BLaER1 treated with 17β-estradiol and CSF1 and Interleukin-3, amounts not matched to agents 10 nM and 100 nM (cell line): ENCODE measurements around the gene DCLRE1C.
A peak's percentile ranks its signal among the peaks of the same experiment; 100 is the strongest.
"Not testable (repeated sequence)": the region's sequence is repeated elsewhere in the genome, so short reads cannot be mapped to it uniquely, and the experiment has no call there.

Experiments
- H3K27ac ChIP-seq, 11 experiments: shearing (Covaris generic); formaldehyde crosslinking; 2 replicates each; pipeline ENCODE4 v1.8.1; 2022
- H3K27me3 ChIP-seq, 11 experiments: shearing (Covaris generic); formaldehyde crosslinking; 2 replicates each; pipeline ENCODE4 v1.8.1; 2022
- H3K36me3 ChIP-seq, 11 experiments: shearing (Covaris generic); formaldehyde crosslinking; 2 replicates each; pipeline ENCODE4 v1.8.1; 2022
- H3K4me1 ChIP-seq, 10 experiments: shearing (Covaris generic); formaldehyde crosslinking; 2 replicates each; pipeline ENCODE4 v1.8.1; 2022
- H3K4me2 ChIP-seq, 11 experiments: shearing (Covaris generic); formaldehyde crosslinking; 2 replicates each; pipeline ENCODE4 v1.8.1; 2022
- H3K4me3 ChIP-seq, 10 experiments: shearing (Covaris generic); formaldehyde crosslinking; 2 replicates each; pipeline ENCODE4 v1.8.1; 2022
- H3K9ac ChIP-seq, 11 experiments: shearing (Covaris generic); formaldehyde crosslinking; 2 replicates each; pipeline ENCODE4 v1.8.1; 2022
- H3K9me3 ChIP-seq, 11 experiments: shearing (Covaris generic); formaldehyde crosslinking; replicated peaks in 1 of 11; 2 replicates each; pipeline ENCODE4 v1.8.1; 2022
- H4K20me1 ChIP-seq, 11 experiments: shearing (Covaris generic); formaldehyde crosslinking; 2 replicates each; pipeline ENCODE4 v1.8.1; 2022
- Cebpa-rat ChIP-seq, 11 experiments: shearing (Covaris generic); IDR thresholded peaks; 2 replicates each; pipeline ENCODE4 v1.8.1; 2022

The DCLRE1C gene

GRCh38 chr10:14954001-14954770 lies at the start of gene DCLRE1C:
TSS of gene DCLRE1C (minus strand) at chr10:14954096. CDS start at chr10:14954010, 86 bp downstream.
- H4K20me1 ChIP-seq: peaks cover 0 to 37% (median 24%) of the 10 kb centered on the region in 11 experiments; a peak in 20 of 22 replicates
- peak within 1 kb of the TSS; percentile 86 to 98 (median 94) for H3K4me2 ChIP-seq
- H3K4me3 ChIP-seq: peak within 1 kb of the TSS; percentile 71 to 92 (median 85)
- peak within 1 kb of the TSS; percentile 87 to 98 (median 94) for H3K27ac ChIP-seq
- peaks cover 40 to 58% (median 51%) of the 10 kb centered on the region in 10 experiments for H3K4me1 ChIP-seq
- H3K9me3 ChIP-seq: no peaks in the 10 kb centered on the region
- no peak for TF ChIP-seq Cebpa-rat (IDR thresholded peaks at IDR 0.05)
- peak within 1 kb of the TSS; percentile 86 to 96 (median 92) for H3K9ac ChIP-seq
- H3K36me3 ChIP-seq: peaks cover 5 to 22% (median 16%) of the 10 kb centered on the region in 11 experiments; a peak in 19 of 22 replicates
- H3K27me3 ChIP-seq: no peaks in the 10 kb centered on the region

DNA sequence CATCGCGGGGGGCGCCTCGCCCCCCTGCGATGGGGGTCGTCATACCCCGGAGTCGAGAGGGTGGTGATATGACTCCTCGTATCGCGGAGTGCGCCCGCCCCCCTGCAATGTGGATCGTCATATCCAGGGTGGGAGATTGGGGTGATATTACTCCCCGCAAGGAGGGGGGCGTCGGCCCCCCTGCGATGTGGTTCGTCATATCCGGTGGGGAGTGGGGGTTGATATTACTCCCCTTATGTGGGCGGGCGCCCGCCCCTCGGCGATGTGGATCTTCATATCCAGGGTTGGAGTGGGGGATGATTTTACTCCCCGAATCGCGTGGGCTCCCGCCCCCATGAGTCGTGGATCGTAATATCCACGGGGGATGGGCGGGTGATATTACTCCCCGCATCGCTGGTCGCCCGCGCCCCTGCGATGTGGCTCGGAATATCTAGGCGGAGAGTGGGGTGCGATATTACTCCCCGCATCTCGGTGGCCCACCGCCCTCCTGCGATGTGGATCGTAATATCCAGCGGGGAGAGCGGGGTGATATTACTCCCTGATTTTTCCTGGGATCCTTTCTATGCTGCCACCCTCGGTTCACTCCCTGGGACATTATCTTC lies 42.2 kb upstream of the DCLRE1C start:
- no peaks in the 10 kb centered on the region for H4K20me1 ChIP-seq
- no peaks in the 10 kb centered on the region for H3K27me3 ChIP-seq
- H3K9ac ChIP-seq: no peak overlapping the region
- no peak overlapping the region for H3K27ac ChIP-seq
- peaks cover 13 to 22% (median 16%) of the 10 kb centered on the region in 11 experiments for H3K9me3 ChIP-seq
- no peak for TF ChIP-seq Cebpa-rat (IDR thresholded peaks at IDR 0.05)
- H3K36me3 ChIP-seq: no peaks in the 10 kb centered on the region
- H3K4me1 ChIP-seq: no peaks in the 10 kb centered on the region
- no peak overlapping the region for H3K4me2 ChIP-seq
- H3K4me3 ChIP-seq: no peak overlapping the region

GRCh38 chr10:14993500-14994455 lies 39.9 kb upstream of the DCLRE1C start:
- H3K9ac ChIP-seq, H3K4me2 ChIP-seq, H3K4me1 ChIP-seq, H3K4me3 ChIP-seq, H3K27ac ChIP-seq, H3K27me3 ChIP-seq, H4K20me1 ChIP-seq, H3K36me3 ChIP-seq: not testable (repeated sequence)
- H3K9me3 ChIP-seq: peaks cover 13 to 22% (median 16%) of the 10 kb centered on the region in 11 experiments

GRCh38 chr10:14992336-14992735 lies 38.4 kb upstream of the DCLRE1C start:
- not testable (repeated sequence) for H3K4me1 ChIP-seq, H3K27me3 ChIP-seq, H4K20me1 ChIP-seq, H3K36me3 ChIP-seq, H3K4me2 ChIP-seq, H3K9ac ChIP-seq, H3K27ac ChIP-seq, H3K4me3 ChIP-seq
- H3K9me3 ChIP-seq: peaks cover 13 to 18% (median 16%) of the 10 kb centered on the region in 11 experiments

DNA sequence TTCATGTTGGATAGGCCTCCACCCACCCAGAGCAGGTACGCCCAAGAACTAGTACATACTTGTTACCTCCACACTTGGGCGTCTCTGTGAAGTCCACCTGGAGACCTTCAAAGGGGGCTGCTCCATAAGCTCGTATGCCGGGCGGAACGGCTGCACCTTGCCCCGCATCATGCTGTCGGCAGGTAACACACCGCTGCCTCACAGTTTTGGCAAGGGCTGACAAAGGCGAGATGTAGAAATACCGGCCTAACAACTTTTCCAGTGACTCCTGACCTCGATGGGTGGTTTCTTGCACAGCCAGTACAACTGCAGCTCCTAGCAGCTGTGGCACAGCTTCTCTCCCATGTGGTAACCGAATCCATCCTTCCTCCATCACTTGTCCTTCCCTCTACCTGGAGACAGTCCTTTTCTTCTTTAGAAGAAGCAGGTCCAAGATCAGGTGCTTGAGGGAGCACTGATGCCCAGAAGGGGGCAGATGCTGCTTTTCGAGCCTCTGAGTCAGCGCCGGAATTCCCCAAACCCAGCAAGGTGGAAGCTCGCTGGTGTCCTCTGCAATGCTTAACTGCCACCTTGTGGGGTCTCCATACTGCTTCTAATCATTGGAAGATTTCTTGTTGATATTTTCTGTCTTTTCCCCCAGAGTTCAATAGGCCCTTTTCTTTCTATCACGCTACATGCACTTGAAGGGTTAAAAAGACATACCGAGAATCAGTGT lies 37.3 kb upstream of the DCLRE1C start:
- not testable (repeated sequence) for H3K27ac ChIP-seq, H3K9ac ChIP-seq, H3K27me3 ChIP-seq, H4K20me1 ChIP-seq, H3K4me1 ChIP-seq, H3K9me3 ChIP-seq, H3K4me3 ChIP-seq, H3K36me3 ChIP-seq, H3K4me2 ChIP-seq

- H3K4me1 ChIP-seq, H3K4me2 ChIP-seq, H3K4me3 ChIP-seq, H3K36me3 ChIP-seq, H3K27ac ChIP-seq, H3K9me3 ChIP-seq, H4K20me1 ChIP-seq, H3K9ac ChIP-seq, H3K27me3 ChIP-seq: not testable (repeated sequence)
Observed at GRCh38 chr10:14989552-14989951, 35.7 kb upstream of the DCLRE1C start.

DNA sequence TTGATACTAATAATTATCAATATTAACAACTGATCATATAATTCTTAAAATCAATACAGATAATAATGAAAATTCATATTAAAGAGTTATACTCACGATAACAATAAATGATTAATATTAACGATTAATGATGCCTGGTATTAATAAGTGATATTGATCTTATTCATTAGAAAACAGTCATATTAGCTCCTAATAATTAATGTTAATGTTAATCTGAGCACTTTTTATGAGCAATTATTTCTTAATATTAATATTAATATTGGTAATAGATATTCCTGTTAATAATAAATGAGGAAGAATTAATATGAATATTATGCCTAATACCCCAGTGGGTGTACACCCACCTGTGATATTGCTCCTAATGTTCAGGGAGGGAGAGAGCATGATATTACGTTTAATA lies 28.8 kb upstream of the DCLRE1C start:
- Histone ChIP-seq H3K4me3 (no peak overlapping the region), H3K27ac (no peak overlapping the region), H3K36me3 (no peaks in the 10 kb centered on the region), H3K4me2 (no peak overlapping the region), H3K9me3 (peaks cover 23 to 30% (median 29%) of the 10 kb centered on the region in 11 experiments), H4K20me1 (no peaks in the 10 kb centered on the region), H3K27me3 (no peaks in the 10 kb centered on the region), H3K9ac (no peak overlapping the region), H3K4me1 (no peaks in the 10 kb centered on the region)
- no peak for TF ChIP-seq Cebpa-rat (IDR thresholded peaks at IDR 0.05)

DNA sequence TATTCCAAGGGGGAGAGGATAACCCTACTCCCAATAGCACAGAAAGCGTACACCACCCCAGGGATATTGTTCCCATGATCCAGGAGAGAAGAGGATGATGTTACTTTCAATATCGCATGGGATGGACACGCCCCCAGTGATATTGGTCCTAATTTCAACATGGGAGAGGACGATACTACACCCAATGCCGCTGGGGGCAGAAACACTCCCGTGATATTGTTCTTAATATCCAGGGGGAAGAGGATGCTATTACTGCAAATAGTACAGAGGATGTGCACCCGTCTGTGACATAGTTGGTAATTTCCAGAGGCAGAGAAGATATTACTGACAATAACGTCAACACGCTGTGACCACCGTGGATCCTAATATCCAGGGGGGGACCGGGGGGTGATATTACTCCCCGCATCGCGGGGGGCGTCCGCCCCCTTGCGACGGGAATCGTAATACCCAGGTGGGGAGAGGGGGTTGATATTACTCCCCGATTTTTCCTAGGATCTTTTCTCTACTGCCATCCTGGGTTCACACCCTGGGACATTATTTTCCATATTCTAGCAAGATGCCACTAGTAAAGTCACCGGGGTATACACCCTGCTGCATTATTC lies 21.9 kb upstream of the DCLRE1C start:
- no peaks in the 10 kb centered on the region for H3K4me1 ChIP-seq
- no peak overlapping the region for H3K4me3 ChIP-seq
- TF ChIP-seq Cebpa-rat (IDR thresholded peaks at IDR 0.05): no peak
- peaks cover 27 to 37% (median 32%) of the 10 kb centered on the region in 11 experiments for H3K9me3 ChIP-seq
- H4K20me1 ChIP-seq: no peaks in the 10 kb centered on the region
- H3K27ac ChIP-seq: no peak overlapping the region
- no peaks in the 10 kb centered on the region for H3K27me3 ChIP-seq
- H3K36me3 ChIP-seq: no peaks in the 10 kb centered on the region
- H3K4me2 ChIP-seq: no peak overlapping the region
- no peak overlapping the region for H3K9ac ChIP-seq

GRCh38 chr10:14974153-14974998 lies 20.5 kb upstream of the DCLRE1C start:
- not testable (repeated sequence) for H3K4me2 ChIP-seq, H3K9ac ChIP-seq, H3K36me3 ChIP-seq, H3K27ac ChIP-seq, H4K20me1 ChIP-seq, H3K4me3 ChIP-seq, H3K4me1 ChIP-seq, H3K27me3 ChIP-seq
- H3K9me3 ChIP-seq: peaks cover 16 to 24% (median 19%) of the 10 kb centered on the region in 11 experiments
